Upper lobe of left lung (tissue), 4 donors: ENCODE data around the gene TMUB1.

Source experiments
- POLR2A ChIP-seq, 4 donors: fragments of 450-650 bp; IDR thresholded peaks; one replicate each; pipeline ENCODE4 v1.5.1; 2016 to 2017; ENCODE audit warnings: antibody characterized with exemption in 4 of 4, mild to moderate bottlenecking in 2 of 4
- TF ChIP-seq, protein P1 (sequence below), 6 experiments: fragments of 450-650 bp in 4 of 6; fragments of 200-600 bp in 2 of 6; sonication (generic) in 2 of 6; IDR thresholded peaks; one replicate each; pipeline ENCODE4 v1.5.1; 2016 to 2019; ENCODE audit warnings: antibody characterized with exemption in 6 of 6

DNA sequence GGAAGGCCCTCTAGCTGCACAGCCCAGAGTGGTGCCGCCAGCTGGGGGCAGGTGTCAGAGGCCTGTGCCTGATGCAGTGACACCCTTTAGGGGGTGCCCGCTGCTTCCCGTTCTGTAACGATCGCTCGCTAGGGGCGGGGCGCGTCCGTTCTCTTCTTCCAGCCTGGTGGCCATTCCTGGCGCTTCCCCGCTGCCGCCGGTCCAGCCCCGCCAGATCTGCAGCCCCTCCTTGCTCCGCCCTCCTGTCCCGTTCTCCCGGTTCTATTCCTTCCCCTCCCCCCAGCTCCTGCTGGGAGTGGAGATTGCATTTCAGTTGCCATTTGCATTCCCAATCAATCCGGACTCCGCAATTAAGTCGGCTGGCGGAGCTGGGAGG is 42.2 kb upstream of the TMUB1 start:
- TF ChIP-seq, protein P1, sequence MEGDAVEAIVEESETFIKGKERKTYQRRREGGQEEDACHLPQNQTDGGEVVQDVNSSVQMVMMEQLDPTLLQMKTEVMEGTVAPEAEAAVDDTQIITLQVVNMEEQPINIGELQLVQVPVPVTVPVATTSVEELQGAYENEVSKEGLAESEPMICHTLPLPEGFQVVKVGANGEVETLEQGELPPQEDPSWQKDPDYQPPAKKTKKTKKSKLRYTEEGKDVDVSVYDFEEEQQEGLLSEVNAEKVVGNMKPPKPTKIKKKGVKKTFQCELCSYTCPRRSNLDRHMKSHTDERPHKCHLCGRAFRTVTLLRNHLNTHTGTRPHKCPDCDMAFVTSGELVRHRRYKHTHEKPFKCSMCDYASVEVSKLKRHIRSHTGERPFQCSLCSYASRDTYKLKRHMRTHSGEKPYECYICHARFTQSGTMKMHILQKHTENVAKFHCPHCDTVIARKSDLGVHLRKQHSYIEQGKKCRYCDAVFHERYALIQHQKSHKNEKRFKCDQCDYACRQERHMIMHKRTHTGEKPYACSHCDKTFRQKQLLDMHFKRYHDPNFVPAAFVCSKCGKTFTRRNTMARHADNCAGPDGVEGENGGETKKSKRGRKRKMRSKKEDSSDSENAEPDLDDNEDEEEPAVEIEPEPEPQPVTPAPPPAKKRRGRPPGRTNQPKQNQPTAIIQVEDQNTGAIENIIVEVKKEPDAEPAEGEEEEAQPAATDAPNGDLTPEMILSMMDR (IDR thresholded peaks at IDR 0.05): no peak
- no peak for TF ChIP-seq POLR2A (IDR thresholded peaks at IDR 0.05)
